GM12878 (cell line): ENCODE results near the gene TMEM25. TPM values are rescaled to one million over a fixed set of nuclear protein-coding genes. Genes with fewer than 3 reads are reported as not detected.

Source experiments
- ATAC-seq: fragments of 200-7000 bp; cut with Tn5 transposase; 3 replicates; pipeline ENCODE4 v1.9.1; 2020; ENCODE audit warnings: mild to moderate bottlenecking, moderate library complexity
- BruUV-seq: library from RNA; stranded (reverse); fragments of 400-500 nt; replicated peaks from 2 replicates; lab custom pipeline; 2021; lab: Mats Ljungman, UMichigan
- CTCF ChIA-PET: fragments of 300-600 bp; sonication (Branson Sonifier 250); formaldehyde crosslinking; extraction: SDS; loops from one replicate; lab custom pipeline; 2021; ENCODE audit warnings: inconsistent platforms; lab: Yijun Ruan, JAX
- POLR2A ChIA-PET: fragments of 350-600 bp; formaldehyde crosslinking; extraction: SDS; loops from one replicate; lab custom pipeline; 2021; ENCODE audit warnings: inconsistent platforms; lab: Charles Lee
- RAD21 ChIA-PET: fragments of 300-600 bp; sonication (Branson Sonifier 250); formaldehyde crosslinking; loops from one replicate; lab custom pipeline; 2023; ENCODE audit warnings: antibody characterized with exemption; ENCODE audit not compliant: unreplicated experiment; lab: Charles Lee
- SMC1A ChIA-PET: fragments of 300-600 bp; sonication (Branson Sonifier 250); formaldehyde crosslinking; loops from one replicate; lab custom pipeline; 2023; ENCODE audit not compliant: unreplicated experiment, uncharacterized antibody; lab: Charles Lee
- DNase-seq: peaks from one replicate; pipeline ENCODE4 v3.0.0-alpha.2; 2011; ENCODE audit warnings: low read depth, low spot score
- FAIRE-seq: peaks from 3 replicates; lab custom pipeline; 2011; peaks lifted over from hg19 to GRCh38; lab: Jason Lieb, UNC
- H2AFZ ChIP-seq: 2 replicates; pipeline ENCODE4 v1.6.0; 2011; ENCODE audit warnings: low read depth, low read length, control low read depth; ENCODE audit not compliant: control insufficient read depth
- H3K27ac ChIP-seq: 2 replicates; pipeline ENCODE4 v1.5.1; 2011; ENCODE audit warnings: control low read depth; ENCODE audit not compliant: control insufficient read depth, insufficient read depth
- H3K27me3 ChIP-seq, 2 experiments: replicated peaks in 1 of 2; 2 replicates each; pipeline versions ENCODE4 v1.6.0 to v1.6.1; 2011; ENCODE audit warnings: low read length in 1 of 2; ENCODE audit not compliant: control insufficient read depth in 2 of 2, insufficient read depth in 2 of 2
- H3K36me3 ChIP-seq, 2 experiments: 2 replicates each; pipeline ENCODE4 v1.5.1; 2011; ENCODE audit warnings: low read length in 1 of 2; ENCODE audit not compliant: control insufficient read depth in 2 of 2, insufficient read depth in 2 of 2
- H3K4me1 ChIP-seq: 2 replicates; pipeline ENCODE4 v1.6.1; 2011; ENCODE audit warnings: mild to moderate bottlenecking, low read length, moderate library complexity, mixed read lengths; ENCODE audit not compliant: control insufficient read depth, insufficient read depth
- H3K4me2 ChIP-seq: 2 replicates; pipeline ENCODE4 v1.6.0; 2011; ENCODE audit warnings: control low read depth; ENCODE audit not compliant: control insufficient read depth, insufficient read depth
- H3K4me3 ChIP-seq: fragments of 200-600 bp; sonication (generic); 2 replicates; pipeline ENCODE4 v1.5.1; 2016
- H3K79me2 ChIP-seq: 2 replicates; pipeline ENCODE4 v1.6.0; 2011; ENCODE audit warnings: low read length; ENCODE audit not compliant: control insufficient read depth, insufficient read depth
- H3K9ac ChIP-seq: 2 replicates; pipeline ENCODE4 v1.8.0; 2011; ENCODE audit warnings: low read length, control low read depth, mixed read lengths; ENCODE audit not compliant: control insufficient read depth, insufficient read depth
- H3K9me3 ChIP-seq: replicated peaks from 3 replicates; pipeline ENCODE4 v1.5.1; 2011; ENCODE audit warnings: mild to moderate bottlenecking, low read length; ENCODE audit not compliant: control insufficient read depth, insufficient read depth
- H4K20me1 ChIP-seq: 2 replicates; pipeline ENCODE4 v1.6.0; 2011; ENCODE audit not compliant: control insufficient read depth, insufficient read depth
- BHLHE40 ChIP-seq, 2 experiments: fragments of 450-650 bp in 1 of 2; IDR thresholded peaks; 2 replicates each; pipeline ENCODE4 v1.6.1; 2011 to 2017; ENCODE audit warnings: low read depth in 2 of 2, borderline replicate concordance in 1 of 2, improper control_type of control experiment in 1 of 2, low read length in 1 of 2, mild to moderate bottlenecking in 1 of 2
- CBX3 ChIP-seq: fragments of 200-600 bp; sonication (generic); IDR thresholded peaks from 2 replicates; pipeline ENCODE4 v1.6.1; 2016; ENCODE audit warnings: low read depth, borderline replicate concordance
- CHD1 ChIP-seq: IDR thresholded peaks from 2 replicates; pipeline ENCODE4 v1.6.1; 2012; ENCODE audit warnings: low read depth, low read length, improper control_type of control experiment
- FOXM1 ChIP-seq: IDR thresholded peaks from 2 replicates; pipeline ENCODE4 v1.6.1; 2012; ENCODE audit warnings: low read depth, mild to moderate bottlenecking, inconsistent platforms, low read length, moderate library complexity
- LARP7 ChIP-seq: fragments of 450-650 bp; IDR thresholded peaks from 2 replicates; pipeline ENCODE4 v1.6.1; 2017; ENCODE audit warnings: mild to moderate bottlenecking
- MTA3 ChIP-seq: IDR thresholded peaks from 2 replicates; pipeline ENCODE4 v1.6.1; 2012; ENCODE audit warnings: low read length, inconsistent platforms, borderline replicate concordance
- POLR2AphosphoS2 ChIP-seq: IDR thresholded peaks from 2 replicates; pipeline ENCODE4 v1.6.1; 2011; ENCODE audit warnings: low read depth, mild to moderate bottlenecking, low read length, improper control_type of control experiment, moderate library complexity
- POLR2AphosphoS5 ChIP-seq: IDR thresholded peaks from 2 replicates; pipeline ENCODE4 v1.6.1; 2011; ENCODE audit warnings: mild to moderate bottlenecking, low read length, inconsistent platforms
- SMAD5 ChIP-seq: IDR thresholded peaks from 2 replicates; pipeline ENCODE4 v1.6.1; 2016; ENCODE audit warnings: antibody characterized with exemption, low read depth
- SMARCA5 ChIP-seq: fragments of 450-650 bp; IDR thresholded peaks from 2 replicates; pipeline ENCODE4 v1.6.1; 2017; ENCODE audit warnings: mild to moderate bottlenecking
- SUPT20H ChIP-seq: IDR thresholded peaks from 2 replicates; pipeline ENCODE4 v1.6.1; 2011; ENCODE audit warnings: low read depth, mild to moderate bottlenecking, low read length, moderate library complexity, borderline replicate concordance; ENCODE audit not compliant: control insufficient read depth
- TARDBP ChIP-seq: IDR thresholded peaks from 2 replicates; pipeline ENCODE4 v1.6.1; 2016; ENCODE audit warnings: borderline replicate concordance
- TCF3 ChIP-seq: IDR thresholded peaks from 2 replicates; pipeline ENCODE4 v1.6.1; 2012; ENCODE audit warnings: low read depth, mild to moderate bottlenecking, low read length, borderline replicate concordance; ENCODE audit not compliant: insufficient read depth
- ZNF217 ChIP-seq: fragments of 450-650 bp; IDR thresholded peaks from 2 replicates; pipeline ENCODE4 v1.6.1; 2017; ENCODE audit warnings: antibody characterized with exemption, mild to moderate bottlenecking
- ZSCAN29 ChIP-seq: fragments of 450-650 bp; IDR thresholded peaks from 2 replicates; pipeline ENCODE4 v1.6.1; 2017; ENCODE audit warnings: mild to moderate bottlenecking, moderate library complexity
- WGBS: methylation state at CpG from one replicate; pipeline ENCODE4 v1.1.6; 2016; ENCODE audit warnings: low lambda C conversion rate; ENCODE audit not compliant: insufficient replicate concordance, insufficient coverage; ENCODE audit errors: missing lambda C conversion rate; 5-methylcytosine and 5-hydroxymethylcytosine counted together
- in situ Hi-C: fragments of 300-500 bp; cut with MboI; formaldehyde crosslinking; loops from 9 replicates; pipeline ENCODE4 v1.14.3; 2018; ENCODE audit warnings: mixed read lengths
- intact Hi-C: fragments of 100-400 bp; cut with micrococcal nuclease; formaldehyde crosslinking; loops from one replicate; pipeline ENCODE4 v1.14.2; 2022; ENCODE audit not compliant: unreplicated experiment
- polyA plus RNA-seq, 11 experiments: library from polyadenylated mRNA; depleted of rRNA in 4 of 11; unstranded in 6 of 11; stranded (reverse) in 5 of 11; fragments of >200 nt; fragmentation: Nextera tagmentation in 4 of 11; fragmentation: Illumina TruSeq in 1 of 11; extraction: Ambion mirVana in 4 of 11; extraction: Trizol in 1 of 11; gene quantifications; 1 replicate in 1 of 11; 2 replicates in 10 of 11; pipeline versions ENCODE4 v1.2.1 to v1.2.3, GENCODE V29; 2011 to 2016; ENCODE audit warnings: inconsistent platforms in 2 of 11, missing spikeins in 2 of 11, low read depth in 1 of 11
- total RNA-seq, 4 experiments: library from RNA; depleted of rRNA in 3 of 4; stranded (reverse); fragments of >200 nt in 3 of 4; fragmentation: Illumina TruSeq in 1 of 4; extraction: Trizol in 1 of 4; gene quantifications; 2 replicates each; pipeline versions ENCODE4 v1.2.1 to v1.2.3, GENCODE V29; 2013 to 2021
- TF ChIP-seq, protein P1 (sequence below): fragments of 450-650 bp; IDR thresholded peaks from 2 replicates; pipeline ENCODE4 v1.6.1; 2017; ENCODE audit warnings: mild to moderate bottlenecking, moderate library complexity

The TMEM25 gene
- total and polyA plus RNA-seq, 10 of the 15 experiments (the other 5 are each of a cell fraction or from before 2014, with no cell fraction given) = 1.4 to 13.9 (median 7.8) TPM

DNA sequence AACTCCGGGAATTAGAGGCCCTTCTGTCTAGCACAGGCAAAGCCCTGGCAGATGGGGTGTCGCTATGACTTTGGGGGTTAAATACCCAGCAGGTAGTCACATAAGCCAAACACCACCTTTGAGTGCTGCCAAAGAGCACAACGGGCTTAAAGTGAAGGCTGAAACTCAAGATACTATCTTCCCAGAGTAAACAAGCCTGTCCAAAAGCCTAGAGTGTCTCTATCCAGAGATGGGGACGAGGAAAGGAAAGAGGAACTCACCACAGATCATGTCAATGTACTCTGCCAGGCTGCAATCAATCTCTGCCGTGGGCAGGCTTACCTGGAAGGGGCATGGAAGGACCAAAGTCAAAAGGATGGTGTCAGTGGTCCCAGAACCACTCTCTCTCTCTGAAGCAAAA, 14.5 kb downstream of the TMEM25 start:
- TF ChIP-seq TARDBP (no peak), SMAD5 (no peak), ZSCAN29 (no peak), SMARCA5 (no peak), CBX3 (no peak), SUPT20H (no peak), POLR2AphosphoS2 (no peak), POLR2AphosphoS5 (no peak), FOXM1 (no peak), MTA3 (no peak), CHD1 (no peak)
- no peak overlapping the region for H2AFZ ChIP-seq
- H3K9me3 ChIP-seq = no peaks in the 10 kb centered on the region
- H3K27me3 ChIP-seq = no peaks in the 10 kb centered on the region
- POLR2A ChIA-PET = no interaction called here
- no peaks in the 10 kb centered on the region for H4K20me1 ChIP-seq
- no peak overlapping the region for H3K4me3 ChIP-seq
- SMC1A ChIA-PET = no interaction called here
- FAIRE-seq (no peak), ATAC-seq (no peak), DNase-seq (no peak)
- RAD21 ChIA-PET = no interaction called here
- no peaks in the 10 kb centered on the region; a peak in 1 of 4 replicates for H3K36me3 ChIP-seq
- CTCF ChIA-PET = no interaction called here
- no peak overlapping the region for H3K4me2 ChIP-seq
- H3K4me1 ChIP-seq = no peaks in the 10 kb centered on the region
- no TSS peak for BruUV-seq
- no peak overlapping the region for H3K9ac ChIP-seq
- in situ Hi-C loops (no loop called here), intact Hi-C loops (no loop called here)
- WGBS = 61% methylated on average over 5 of the region's 5 CpGs
- no peaks in the 10 kb centered on the region for H3K79me2 ChIP-seq
- H3K27ac ChIP-seq = no peak overlapping the region

DNA sequence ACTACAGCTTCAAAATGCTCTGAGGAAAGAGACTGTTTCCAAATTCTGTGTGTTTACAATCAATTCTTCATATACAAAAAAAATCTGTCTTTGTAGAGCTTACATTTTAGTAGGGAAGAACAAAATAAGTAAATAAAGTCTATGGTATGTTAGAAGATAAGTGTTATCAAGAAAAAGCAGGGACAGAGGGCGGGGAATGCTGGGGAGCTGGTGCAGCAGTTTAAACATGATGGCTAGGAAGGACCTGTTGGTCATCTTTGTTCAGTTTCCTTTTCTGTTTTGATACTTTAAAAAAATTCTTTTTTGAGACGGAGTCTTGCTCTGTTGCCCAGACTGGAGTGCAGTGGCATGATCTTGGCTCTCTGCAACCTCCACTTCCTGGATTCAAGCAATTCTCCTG, 16.1 kb downstream of the TMEM25 start:
- ChIA-PET CTCF (no interaction called here), POLR2A (interaction anchor here (0.6 kb wide), 3 partner anchors 21 to 247 kb away, joined by 3 to 4 read pairs (median 3); no protein-coding TSS in a partner anchor), SMC1A (no interaction called here), RAD21 (no interaction called here)
- H3K4me3 ChIP-seq = no peak overlapping the region
- no peak overlapping the region for H2AFZ ChIP-seq
- H3K4me1 ChIP-seq = no peaks in the 10 kb centered on the region
- TF ChIP-seq BHLHE40 (IDR thresholded peaks at IDR 0.05; ENCODE audit: borderline replicate concordance in 1 of 2, low read depth in 2 of 2, low read length in 1 of 2) (no peak), ZNF217 (no peak), TCF3 (no peak), LARP7 (no peak)
- TF ChIP-seq, protein P1, sequence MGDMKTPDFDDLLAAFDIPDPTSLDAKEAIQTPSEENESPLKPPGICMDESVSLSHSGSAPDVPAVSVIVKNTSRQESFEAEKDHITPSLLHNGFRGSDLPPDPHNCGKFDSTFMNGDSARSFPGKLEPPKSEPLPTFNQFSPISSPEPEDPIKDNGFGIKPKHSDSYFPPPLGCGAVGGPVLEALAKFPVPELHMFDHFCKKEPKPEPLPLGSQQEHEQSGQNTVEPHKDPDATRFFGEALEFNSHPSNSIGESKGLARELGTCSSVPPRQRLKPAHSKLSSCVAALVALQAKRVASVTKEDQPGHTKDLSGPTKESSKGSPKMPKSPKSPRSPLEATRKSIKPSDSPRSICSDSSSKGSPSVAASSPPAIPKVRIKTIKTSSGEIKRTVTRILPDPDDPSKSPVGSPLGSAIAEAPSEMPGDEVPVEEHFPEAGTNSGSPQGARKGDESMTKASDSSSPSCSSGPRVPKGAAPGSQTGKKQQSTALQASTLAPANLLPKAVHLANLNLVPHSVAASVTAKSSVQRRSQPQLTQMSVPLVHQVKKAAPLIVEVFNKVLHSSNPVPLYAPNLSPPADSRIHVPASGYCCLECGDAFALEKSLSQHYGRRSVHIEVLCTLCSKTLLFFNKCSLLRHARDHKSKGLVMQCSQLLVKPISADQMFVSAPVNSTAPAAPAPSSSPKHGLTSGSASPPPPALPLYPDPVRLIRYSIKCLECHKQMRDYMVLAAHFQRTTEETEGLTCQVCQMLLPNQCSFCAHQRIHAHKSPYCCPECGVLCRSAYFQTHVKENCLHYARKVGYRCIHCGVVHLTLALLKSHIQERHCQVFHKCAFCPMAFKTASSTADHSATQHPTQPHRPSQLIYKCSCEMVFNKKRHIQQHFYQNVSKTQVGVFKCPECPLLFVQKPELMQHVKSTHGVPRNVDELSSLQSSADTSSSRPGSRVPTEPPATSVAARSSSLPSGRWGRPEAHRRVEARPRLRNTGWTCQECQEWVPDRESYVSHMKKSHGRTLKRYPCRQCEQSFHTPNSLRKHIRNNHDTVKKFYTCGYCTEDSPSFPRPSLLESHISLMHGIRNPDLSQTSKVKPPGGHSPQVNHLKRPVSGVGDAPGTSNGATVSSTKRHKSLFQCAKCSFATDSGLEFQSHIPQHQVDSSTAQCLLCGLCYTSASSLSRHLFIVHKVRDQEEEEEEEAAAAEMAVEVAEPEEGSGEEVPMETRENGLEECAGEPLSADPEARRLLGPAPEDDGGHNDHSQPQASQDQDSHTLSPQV = no peak
- H3K4me2 ChIP-seq = no peak overlapping the region
- no peaks in the 10 kb centered on the region for H3K27me3 ChIP-seq
- BruUV-seq = no TSS peak
- H4K20me1 ChIP-seq = no peaks in the 10 kb centered on the region
- intact Hi-C loops = no loop called here
- H3K9ac ChIP-seq = no peak overlapping the region
- no peaks in the 10 kb centered on the region for H3K9me3 ChIP-seq
- FAIRE-seq (no peak), ATAC-seq (no peak), DNase-seq (no peak)
- in situ Hi-C loops = no loop called here
- no peaks in the 10 kb centered on the region; a peak in 2 of 4 replicates for H3K36me3 ChIP-seq
- H3K79me2 ChIP-seq = no peaks in the 10 kb centered on the region
- WGBS = 51% methylated on average over 2 of the region's 2 CpGs
- H3K27ac ChIP-seq = no peak overlapping the region
